Upper lobe of right lung (tissue), 1 donor: ENCODE results near the gene INCENP. TPM values are rescaled to one million over a fixed set of nuclear protein-coding genes. Genes with fewer than 3 reads are reported as not detected.
A peak's percentile ranks its signal among the peaks of the same experiment; 100 is the strongest.
"Not testable (repeated sequence)": the region's sequence is repeated elsewhere in the genome, so short reads cannot be mapped to it uniquely, and the experiment has no call there.

Source experiments
- ATAC-seq: fragments of 200-7000 bp; cut with Tn5 transposase; one replicate; pipeline ENCODE4 v1.9.1; 2020; ENCODE audit warnings: mild to moderate bottlenecking, moderate library complexity
- DNase-seq: peaks from one replicate; pipeline ENCODE4 v3.0.0-alpha.2; 2020
- H3K27ac ChIP-seq: fragments of 200-600 bp; one replicate; pipeline ENCODE4 v1.8.0; 2022
- H3K27me3 ChIP-seq: fragments of 200-600 bp; one replicate; pipeline ENCODE4 v1.8.0; 2022; ENCODE audit warnings: mild to moderate bottlenecking
- H3K36me3 ChIP-seq: fragments of 200-600 bp; one replicate; pipeline ENCODE4 v1.8.0; 2022
- H3K4me1 ChIP-seq: fragments of 200-600 bp; one replicate; pipeline ENCODE4 v1.8.0; 2022
- H3K4me3 ChIP-seq: fragments of 200-600 bp; one replicate; pipeline ENCODE4 v1.8.0; 2022; ENCODE audit warnings: mild to moderate bottlenecking
- H3K9me3 ChIP-seq: fragments of 200-600 bp; one replicate; pipeline ENCODE4 v1.8.0; 2022
- intact Hi-C: fragments of 100-400 bp; cut with DNase I; formaldehyde crosslinking; loops from one replicate; pipeline ENCODE4 v1.11.0; 2022
- total RNA-seq: library from RNA; stranded (reverse); fragmentation: NEBNext Ultra II Directional; extraction: Animal tissue kit (Norgen Biotek cat#: 25700); gene quantifications from one replicate; pipeline ENCODE4 v1.2.1, GENCODE V29; 2021
- TF ChIP-seq, protein P1 (sequence below): fragments of 200-600 bp; IDR thresholded peaks from one replicate; pipeline ENCODE4 v1.8.0; 2022; ENCODE audit warnings: antibody characterized with exemption
- donor health status: DM: no; HTN: yes; CAD: no; lungs with severe emphysema.

The INCENP gene
- total RNA-seq, 1 donor from 2014 or later, result 19.5 TPM

DNA sequence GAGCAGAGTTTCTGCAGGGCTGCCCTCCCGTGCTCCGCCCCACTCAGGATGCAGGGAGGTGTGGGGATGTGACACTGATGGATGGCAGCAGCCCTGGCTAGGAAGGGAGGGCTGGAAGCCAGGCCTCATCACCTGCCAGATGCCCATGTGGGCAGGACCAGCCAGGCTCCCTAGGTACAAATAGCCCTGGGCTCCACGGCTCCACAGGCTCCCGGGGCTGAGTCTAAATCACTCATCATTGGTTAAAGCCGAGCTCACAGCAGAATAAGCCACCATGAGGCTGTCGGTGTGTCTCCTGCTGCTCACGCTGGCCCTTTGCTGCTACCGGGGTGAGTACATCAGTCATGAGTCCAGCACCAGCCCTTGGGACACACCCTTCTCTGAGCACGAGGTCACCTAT, 66.2 kb downstream of the INCENP start, which contains the start of gene SCGB1D1:
TSS of gene SCGB1D1 (plus strand) at position 206 of the 400 bp plus-strand sequence. CDS start at position 275, 69 bp downstream.
- Histone ChIP-seq H3K4me3 (no peak within 1 kb of the TSS), H3K27ac (no peak within 1 kb of the TSS), H3K9me3 (no peaks in the 10 kb centered on the region), H3K36me3 (no peaks in the 10 kb centered on the region), H3K4me1 (no peaks in the 10 kb centered on the region), H3K27me3 (peaks cover 35% of the 10 kb centered on the region)
- ATAC-seq (no peak), DNase-seq (no peak)
- intact Hi-C loops, result no loop called here
- TF ChIP-seq, protein P1, sequence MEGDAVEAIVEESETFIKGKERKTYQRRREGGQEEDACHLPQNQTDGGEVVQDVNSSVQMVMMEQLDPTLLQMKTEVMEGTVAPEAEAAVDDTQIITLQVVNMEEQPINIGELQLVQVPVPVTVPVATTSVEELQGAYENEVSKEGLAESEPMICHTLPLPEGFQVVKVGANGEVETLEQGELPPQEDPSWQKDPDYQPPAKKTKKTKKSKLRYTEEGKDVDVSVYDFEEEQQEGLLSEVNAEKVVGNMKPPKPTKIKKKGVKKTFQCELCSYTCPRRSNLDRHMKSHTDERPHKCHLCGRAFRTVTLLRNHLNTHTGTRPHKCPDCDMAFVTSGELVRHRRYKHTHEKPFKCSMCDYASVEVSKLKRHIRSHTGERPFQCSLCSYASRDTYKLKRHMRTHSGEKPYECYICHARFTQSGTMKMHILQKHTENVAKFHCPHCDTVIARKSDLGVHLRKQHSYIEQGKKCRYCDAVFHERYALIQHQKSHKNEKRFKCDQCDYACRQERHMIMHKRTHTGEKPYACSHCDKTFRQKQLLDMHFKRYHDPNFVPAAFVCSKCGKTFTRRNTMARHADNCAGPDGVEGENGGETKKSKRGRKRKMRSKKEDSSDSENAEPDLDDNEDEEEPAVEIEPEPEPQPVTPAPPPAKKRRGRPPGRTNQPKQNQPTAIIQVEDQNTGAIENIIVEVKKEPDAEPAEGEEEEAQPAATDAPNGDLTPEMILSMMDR, result no peak

DNA sequence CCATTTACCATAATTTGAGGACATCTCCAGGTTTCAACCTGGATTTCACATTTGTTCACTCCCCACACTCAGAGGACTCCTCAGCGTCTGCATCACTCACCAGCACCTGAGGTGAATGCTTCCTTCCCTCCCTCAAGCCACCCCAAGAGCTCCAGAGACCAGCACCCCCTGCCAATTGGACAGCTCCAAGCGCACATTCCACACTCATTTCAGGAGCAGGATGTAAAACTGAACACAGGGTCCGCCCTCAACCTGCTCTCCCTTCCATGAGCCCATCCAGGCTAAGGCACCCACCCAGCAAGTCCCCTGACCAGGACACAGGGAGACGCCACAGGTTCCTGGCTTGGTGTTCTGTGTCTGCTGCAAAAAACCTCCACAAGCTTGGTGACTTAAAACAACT, 70.1 kb downstream of the INCENP start:
- Histone ChIP-seq H3K27ac (no peak overlapping the region), H3K4me3 (no peak overlapping the region), H3K27me3 (peaks cover 41% of the 10 kb centered on the region), H3K36me3 (no peaks in the 10 kb centered on the region), H3K4me1 (no peaks in the 10 kb centered on the region), H3K9me3 (no peaks in the 10 kb centered on the region)
- TF ChIP-seq, protein P1, result no peak
- intact Hi-C loops, result no loop called here
- DNase-seq (no peak), ATAC-seq (peak; percentile 47)

DNA sequence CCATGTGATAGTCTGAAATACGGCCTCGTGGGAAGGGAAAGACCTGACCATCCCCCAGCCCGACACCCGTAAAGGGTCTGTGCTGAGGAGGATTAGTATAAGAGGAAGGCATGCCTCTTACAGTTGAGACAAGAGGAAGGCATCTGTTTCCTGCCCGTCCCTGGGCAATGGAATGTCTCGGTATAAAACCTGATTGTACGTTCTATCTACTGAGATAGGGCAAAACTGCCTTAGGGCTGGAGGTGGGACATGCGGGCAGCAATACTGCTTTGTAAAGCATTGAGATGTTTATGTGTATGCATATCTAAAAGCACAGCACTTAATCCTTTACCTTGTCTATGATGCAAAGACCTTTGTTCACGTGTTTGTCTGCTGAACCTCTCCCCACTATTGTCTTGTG, 71.2 kb downstream of the INCENP start:
- ATAC-seq, intact Hi-C loops, DNase-seq, H3K36me3 ChIP-seq, H3K4me1 ChIP-seq, H3K27ac ChIP-seq, H3K4me3 ChIP-seq, H3K9me3 ChIP-seq: not testable (repeated sequence)
- peaks cover 33% of the 10 kb centered on the region for H3K27me3 ChIP-seq

DNA sequence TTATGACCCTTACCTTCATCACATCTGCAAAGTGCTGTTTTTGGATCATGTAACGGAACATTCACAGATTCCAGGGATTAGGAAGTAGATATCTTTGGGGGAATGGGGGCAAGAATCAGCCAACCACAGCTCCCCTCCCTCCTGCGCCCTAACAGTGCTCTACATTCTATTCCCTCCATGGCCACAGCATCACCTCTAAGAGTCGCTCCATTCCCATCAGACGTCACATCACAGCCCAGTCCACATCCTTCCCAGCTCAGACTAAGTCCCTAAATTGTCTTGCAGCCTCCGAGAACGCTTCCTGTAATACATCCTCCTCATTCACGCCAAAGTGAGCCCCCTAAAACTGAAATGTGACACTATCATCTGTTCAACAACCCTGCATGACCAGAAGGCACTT, 72.1 kb downstream of the INCENP start:
- no peaks in the 10 kb centered on the region for H3K9me3 ChIP-seq
- ATAC-seq, result no peak
- H3K4me3 ChIP-seq, result no peak overlapping the region
- no peak for DNase-seq
- no peaks in the 10 kb centered on the region for H3K4me1 ChIP-seq
- TF ChIP-seq, protein P1, result no peak
- no peaks in the 10 kb centered on the region for H3K36me3 ChIP-seq
- peaks cover 27% of the 10 kb centered on the region for H3K27me3 ChIP-seq
- no peak overlapping the region for H3K27ac ChIP-seq
- intact Hi-C loops, result no loop called here

DNA sequence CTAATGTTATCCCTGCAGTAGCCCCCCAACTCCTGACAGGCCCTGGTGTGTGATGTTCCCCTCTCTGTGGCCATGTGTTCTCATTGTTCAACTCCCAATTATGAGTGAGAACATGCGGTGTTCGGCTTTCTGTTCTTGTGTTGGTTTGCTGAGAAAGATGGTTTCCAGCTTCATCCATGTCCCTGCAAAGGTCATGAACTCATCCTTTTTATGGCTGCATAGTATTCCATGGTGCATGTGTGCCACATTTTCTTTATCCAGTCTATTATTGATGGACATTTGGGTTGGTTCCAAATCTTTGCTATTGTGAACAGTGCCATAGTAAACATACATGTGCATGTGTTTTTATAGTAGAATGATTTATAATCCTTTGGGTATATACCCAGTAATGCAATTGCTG, 73.6 kb downstream of the INCENP start:
- H3K27ac ChIP-seq, DNase-seq, H3K9me3 ChIP-seq, H3K36me3 ChIP-seq, ATAC-seq, intact Hi-C loops, H3K4me3 ChIP-seq, H3K4me1 ChIP-seq: not testable (repeated sequence)
- peaks cover 13% of the 10 kb centered on the region for H3K27me3 ChIP-seq

DNA sequence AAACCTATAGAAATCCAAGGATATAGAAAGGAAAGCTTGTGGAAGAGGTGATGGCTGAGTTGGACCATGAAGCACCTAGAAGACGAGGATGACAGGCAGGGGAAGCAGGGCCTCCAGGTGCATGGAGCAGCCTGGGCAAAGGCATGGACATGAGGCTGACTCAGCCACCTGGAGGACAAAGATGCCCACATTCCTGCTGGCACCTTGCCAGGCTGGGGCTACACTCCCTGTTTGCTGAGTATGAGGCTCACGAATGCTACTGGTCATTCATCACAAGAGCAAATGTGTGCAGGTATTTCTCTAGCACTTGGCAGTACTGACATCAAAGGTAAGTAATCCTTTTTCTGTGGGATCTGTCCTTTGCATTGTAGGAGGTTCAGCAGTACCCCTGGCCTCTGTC, 77.6 kb downstream of the INCENP start:
- intact Hi-C loops, result no loop called here
- TF ChIP-seq, protein P1, result no peak
- Histone ChIP-seq H3K27ac (no peak overlapping the region), H3K36me3 (no peaks in the 10 kb centered on the region), H3K4me3 (no peak overlapping the region), H3K27me3 (no peaks in the 10 kb centered on the region), H3K4me1 (no peaks in the 10 kb centered on the region), H3K9me3 (no peaks in the 10 kb centered on the region)
- DNase-seq (no peak), ATAC-seq (no peak)

Other genes with a start within 250 kb of the INCENP start
- gene FADS3, start 232.5 kb upstream of the INCENP start, total RNA-seq, result 68.5 TPM
- gene RAB3IL1, start 206.4 kb upstream of the INCENP start, total RNA-seq, result 10.6 TPM
- gene BEST1, start 173.7 kb upstream of the INCENP start, total RNA-seq, result 9.6 TPM
- 4,022 TPM for gene FTH1, start 156.4 kb upstream of the INCENP start, total RNA-seq
- gene SCGB1D1, start 66.2 kb downstream of the INCENP start, total RNA-seq, result not detected
- gene SCGB2A1, start 84.7 kb downstream of the INCENP start, total RNA-seq, result not detected
- gene SCGB1D2, start 118.2 kb downstream of the INCENP start, total RNA-seq, result not detected
- not detected for gene SCGB2A2, start 146.1 kb downstream of the INCENP start, total RNA-seq
- not detected for gene SCGB1D4, start 175.1 kb downstream of the INCENP start, total RNA-seq
- 54.8 TPM for gene ASRGL1, start 213.4 kb downstream of the INCENP start, total RNA-seq